GM06990 (cell line): ENCODE data around the gene ME2.
A peak's percentile ranks its signal among the peaks of the same experiment; 100 is the strongest.
"Not testable (repeated sequence)": the region's sequence is repeated elsewhere in the genome, so short reads cannot be mapped to it uniquely, and the experiment has no call there.

ENCODE experiments used
- DNase-seq: peaks from one replicate; pipeline ENCODE4 v3.0.0-alpha.2; 2011; ENCODE audit not compliant: insufficient read length; ENCODE audit errors: extremely low read depth
- H3K27me3 ChIP-seq: replicated peaks from 2 replicates; pipeline ENCODE4 v1.6.0; 2011; ENCODE audit warnings: low read length; ENCODE audit not compliant: control insufficient read depth, insufficient read depth
- H3K36me3 ChIP-seq: 2 replicates; pipeline ENCODE4 v1.5.1; 2011; ENCODE audit warnings: low read length; ENCODE audit not compliant: control insufficient read depth, insufficient read depth
- H3K4me3 ChIP-seq: replicated peaks from 2 replicates; pipeline ENCODE4 v1.5.1; 2011; ENCODE audit warnings: low read depth, mild to moderate bottlenecking, control low read depth, low read length
- CTCF ChIP-seq: IDR thresholded peaks from 2 replicates; pipeline ENCODE4 v1.5.1; 2011; ENCODE audit warnings: low read length, control low read depth, mild to moderate bottlenecking, inconsistent platforms; ENCODE audit not compliant: insufficient read depth, poor library complexity, severe bottlenecking

The ME2 gene

GRCh38 chr18:50878345-50879301 lies at the start of gene ME2:
ME2 (plus strand) TSS chr18:50879118; CDS start chr18:50895821, 16,703 bp downstream.
- no peak for TF ChIP-seq CTCF
- H3K4me3 ChIP-seq = peak within 1 kb of the TSS; percentile 63
- peak; percentile 96 for DNase-seq

GRCh38 chr18:50829644-50830043 lies 49.3 kb upstream of the ME2 start:
- Histone ChIP-seq H3K36me3 (no peaks in the 10 kb centered on the region), H3K4me3 (no peak overlapping the region), H3K27me3 (no peaks in the 10 kb centered on the region)
- DNase-seq = no peak
- TF ChIP-seq CTCF = no peak

More at GRCh38 chr18:50878345-50879301, at the start of gene ME2:
- Histone ChIP-seq H3K27me3 (no peaks in the 10 kb centered on the region), H3K36me3 (no peaks in the 10 kb centered on the region)

GRCh38 chr18:50830544-50830943 lies 48.4 kb upstream of the ME2 start:
- DNase-seq = no peak
- Histone ChIP-seq H3K4me3 (no peak overlapping the region), H3K27me3 (no peaks in the 10 kb centered on the region), H3K36me3 (no peaks in the 10 kb centered on the region)
- TF ChIP-seq CTCF = no peak

- no peak overlapping the region for H3K4me3 ChIP-seq
- H3K36me3 ChIP-seq = no peaks in the 10 kb centered on the region
- DNase-seq = peak; percentile 29
- TF ChIP-seq CTCF = no peak
- no peaks in the 10 kb centered on the region for H3K27me3 ChIP-seq
These were observed 46.2 kb upstream of the ME2 start for GRCh38 chr18:50832754-50833153.

GRCh38 chr18:50833496-50833895 lies 45.4 kb upstream of the ME2 start:
- not testable (repeated sequence) for H3K36me3 ChIP-seq, H3K4me3 ChIP-seq, DNase-seq, H3K27me3 ChIP-seq

GRCh38 chr18:50836521-50836957 lies 42.4 kb upstream of the ME2 start:
- H3K36me3 ChIP-seq = no peaks in the 10 kb centered on the region
- H3K4me3 ChIP-seq = no peak overlapping the region
- DNase-seq = peak; percentile 56
- H3K27me3 ChIP-seq = no peaks in the 10 kb centered on the region; the same call in 1 of the 2 replicates
- no peak for TF ChIP-seq CTCF
